OCI-LY1 (cell line): ENCODE results near the gene NELFA.

Experiments used
- CTCF ChIP-seq: fragments of 200-600 bp; sonication (generic), shearing (Covaris generic); IDR thresholded peaks from 2 replicates; pipeline ENCODE4 v1.5.1; 2017; ENCODE audit warnings: mild to moderate bottlenecking, antibody characterized with exemption, low read length, moderate library complexity, mixed read lengths
- EZH2 ChIP-seq: fragments of 200-600 bp; sonication (generic), shearing (Covaris generic); IDR thresholded peaks from 2 replicates; pipeline ENCODE4 v1.8.0; 2017; ENCODE audit warnings: borderline replicate concordance, mixed run types, mild to moderate bottlenecking, antibody characterized with exemption, low read length, moderate library complexity, mixed read lengths

- TF ChIP-seq EZH2: no peak
- TF ChIP-seq CTCF: no peak
Observed at GRCh38 chr4:1960170-1960825, 48.5 kb downstream of the NELFA start.
